Calu3 (cell line): ENCODE measurements around the gene ARHGAP22. TPM values are rescaled to one million over a fixed set of nuclear protein-coding genes. Genes with fewer than 3 reads are reported as not detected.

Experiments used
- BruUV-seq: library from RNA; stranded (reverse); fragments of 400-500 nt; replicated peaks from 2 replicates; lab custom pipeline; 2021; lab: Mats Ljungman, UMichigan
- CTCF ChIA-PET: fragments of 300-600 bp; sonication (Branson Sonifier 250); formaldehyde crosslinking; loops from one replicate; lab custom pipeline; 2022; ENCODE audit warnings: antibody characterized with exemption; lab: Charles Lee
- DNase-seq: peaks from one replicate; pipeline ENCODE4 v3.0.0; 2022
- H3K27ac Mint-ChIP-seq: one replicate; pipeline ENCODE4 v1.8.0; 2022; ENCODE audit warnings: mixed read lengths; ENCODE audit not compliant: unreplicated experiment
- H3K27me3 Mint-ChIP-seq: one replicate; pipeline ENCODE4 v1.8.0; 2022; ENCODE audit warnings: mixed read lengths; ENCODE audit not compliant: unreplicated experiment
- H3K36me3 Mint-ChIP-seq: one replicate; pipeline ENCODE4 v1.8.0; 2022; ENCODE audit warnings: mild to moderate bottlenecking, moderate library complexity, mixed read lengths; ENCODE audit not compliant: insufficient read depth, unreplicated experiment
- H3K4me1 Mint-ChIP-seq: one replicate; pipeline ENCODE4 v1.8.0; 2022; ENCODE audit warnings: mild to moderate bottlenecking, low read depth, mixed read lengths; ENCODE audit not compliant: unreplicated experiment
- H3K4me3 Mint-ChIP-seq: one replicate; pipeline ENCODE4 v1.8.0; 2022; ENCODE audit warnings: mild to moderate bottlenecking, low read depth, moderate library complexity, mixed read lengths; ENCODE audit not compliant: unreplicated experiment
- H3K9me3 Mint-ChIP-seq: one replicate; pipeline ENCODE4 v1.8.0; 2022; ENCODE audit warnings: low read depth, mixed read lengths; ENCODE audit not compliant: unreplicated experiment
- CTCF ChIP-seq: fragments of 200-600 bp; IDR thresholded peaks from one replicate; pipeline ENCODE4 v1.8.0; 2022; ENCODE audit warnings: antibody characterized with exemption; ENCODE audit not compliant: unreplicated experiment
- intact Hi-C: fragments of 100-400 bp; cut with micrococcal nuclease; formaldehyde crosslinking; loops from one replicate; pipeline ENCODE4 v1.10.0; 2022; ENCODE audit not compliant: unreplicated experiment
- total RNA-seq: library from RNA; stranded (reverse); gene quantifications from 2 replicates; pipeline ENCODE4 v1.2.3, GENCODE V29; 2022

ARHGAP22 gene
- total RNA-seq, 1 experiment from 2014 or later: 1.0 TPM

- Mint-ChIP-seq H3K27me3 (peaks cover 41% of the 10 kb centered on the region), H3K27ac (no peak overlapping the region), H3K9me3 (no peaks in the 10 kb centered on the region), H3K4me3 (no peak overlapping the region), H3K4me1 (no peaks in the 10 kb centered on the region), H3K36me3 (no peaks in the 10 kb centered on the region)
- intact Hi-C loops: no loop called here
- CTCF ChIA-PET: no interaction called here
- BruUV-seq: no TSS peak
- no peak for DNase-seq
- TF ChIP-seq CTCF: no peak
Observed at GRCh38 chr10:48484911-48485310, 120.0 kb downstream of the ARHGAP22 start.

- Mint-ChIP-seq H3K27ac (no peak overlapping the region), H3K4me1 (no peaks in the 10 kb centered on the region), H3K36me3 (no peaks in the 10 kb centered on the region), H3K27me3 (peaks cover 55% of the 10 kb centered on the region), H3K9me3 (no peaks in the 10 kb centered on the region), H3K4me3 (no peak overlapping the region)
- intact Hi-C loops: no loop called here
- no peak for DNase-seq
- CTCF ChIA-PET: no interaction called here
- BruUV-seq: no TSS peak
- no peak for TF ChIP-seq CTCF
Observed at GRCh38 chr10:48482207-48482606, 122.7 kb downstream of the ARHGAP22 start.

GRCh38 chr10:48481385-48481784, 123.5 kb downstream of the ARHGAP22 start:
- TF ChIP-seq CTCF: no peak
- DNase-seq: no peak
- H3K4me1 Mint-ChIP-seq: no peaks in the 10 kb centered on the region
- CTCF ChIA-PET: interaction anchor here (0.6 kb wide), 2 partner anchors 16 to 25 kb away, joined by 3 read pairs; no protein-coding TSS in a partner anchor
- no peaks in the 10 kb centered on the region for H3K9me3 Mint-ChIP-seq
- no TSS peak for BruUV-seq
- H3K36me3 Mint-ChIP-seq: no peaks in the 10 kb centered on the region
- no peak overlapping the region for H3K27ac Mint-ChIP-seq
- intact Hi-C loops: no loop called here
- H3K4me3 Mint-ChIP-seq: no peak overlapping the region
- peaks cover 64% of the 10 kb centered on the region for H3K27me3 Mint-ChIP-seq

- H3K4me1 Mint-ChIP-seq: no peaks in the 10 kb centered on the region
- H3K4me3 Mint-ChIP-seq: no peak overlapping the region
- BruUV-seq: no TSS peak
- H3K27me3 Mint-ChIP-seq: peaks cover 66% of the 10 kb centered on the region
- no peaks in the 10 kb centered on the region for H3K36me3 Mint-ChIP-seq
- H3K27ac Mint-ChIP-seq: no peak overlapping the region
- TF ChIP-seq CTCF: no peak
- intact Hi-C loops: no loop called here
- no peaks in the 10 kb centered on the region for H3K9me3 Mint-ChIP-seq
- CTCF ChIA-PET: interaction anchor here (0.6 kb wide), 2 partner anchors 16 to 26 kb away, joined by 3 read pairs; no protein-coding TSS in a partner anchor
- DNase-seq: no peak
Observed at GRCh38 chr10:48480397-48481374, 124.2 kb downstream of the ARHGAP22 start.
